Osteocyte (in vitro differentiated cells): ENCODE results near the gene CRYGN. TPM values are rescaled to one million over a fixed set of nuclear protein-coding genes. Genes with fewer than 3 reads are reported as not detected.

ENCODE experiments used
- DNase-seq: peaks from one replicate; pipeline ENCODE4 v3.0.0; 2021; ENCODE audit warnings: mixed read lengths; ENCODE audit not compliant: unreplicated experiment; ENCODE audit errors: extremely low spot score
- H3K27ac Mint-ChIP-seq: one replicate; pipeline ENCODE4 v1.8.0; 2021; ENCODE audit warnings: mild to moderate bottlenecking, mixed read lengths; ENCODE audit not compliant: unreplicated experiment
- H3K27me3 Mint-ChIP-seq: one replicate; pipeline ENCODE4 v1.8.0; 2021; ENCODE audit warnings: mixed read lengths; ENCODE audit not compliant: unreplicated experiment
- H3K36me3 Mint-ChIP-seq: one replicate; pipeline ENCODE4 v1.8.0; 2021; ENCODE audit warnings: mixed read lengths; ENCODE audit not compliant: unreplicated experiment
- H3K4me1 Mint-ChIP-seq: one replicate; pipeline ENCODE4 v1.8.0; 2021; ENCODE audit warnings: mixed read lengths; ENCODE audit not compliant: unreplicated experiment
- H3K4me3 Mint-ChIP-seq: one replicate; pipeline ENCODE4 v1.8.0; 2021; ENCODE audit warnings: mild to moderate bottlenecking, moderate library complexity, mixed read lengths; ENCODE audit not compliant: unreplicated experiment
- H3K9me3 Mint-ChIP-seq: one replicate; pipeline ENCODE4 v1.8.0; 2021; ENCODE audit warnings: mixed read lengths; ENCODE audit not compliant: unreplicated experiment
- CTCF ChIP-seq: fragments of 200-600 bp; sonication (generic); IDR thresholded peaks from 2 replicates; pipeline ENCODE4 v1.5.0; 2021; ENCODE audit warnings: antibody characterized with exemption, mild to moderate bottlenecking, moderate library complexity
- total RNA-seq: library from RNA; stranded (reverse); gene quantifications from 2 replicates; pipeline ENCODE4 v1.2.1, GENCODE V29; 2021

CRYGN gene
- total RNA-seq, 1 donor from 2014 or later = not detected

GRCh38 chr7:151430391-151431205 lies 9.3 kb downstream of the CRYGN start:
- Mint-ChIP-seq H3K27me3 (no peaks in the 10 kb centered on the region), H3K4me1 (peaks cover 41% of the 10 kb centered on the region), H3K9me3 (no peaks in the 10 kb centered on the region), H3K27ac (no peak overlapping the region), H3K4me3 (no peak overlapping the region), H3K36me3 (no peaks in the 10 kb centered on the region)
- DNase-seq = no peak
- no peak for TF ChIP-seq CTCF

DNA sequence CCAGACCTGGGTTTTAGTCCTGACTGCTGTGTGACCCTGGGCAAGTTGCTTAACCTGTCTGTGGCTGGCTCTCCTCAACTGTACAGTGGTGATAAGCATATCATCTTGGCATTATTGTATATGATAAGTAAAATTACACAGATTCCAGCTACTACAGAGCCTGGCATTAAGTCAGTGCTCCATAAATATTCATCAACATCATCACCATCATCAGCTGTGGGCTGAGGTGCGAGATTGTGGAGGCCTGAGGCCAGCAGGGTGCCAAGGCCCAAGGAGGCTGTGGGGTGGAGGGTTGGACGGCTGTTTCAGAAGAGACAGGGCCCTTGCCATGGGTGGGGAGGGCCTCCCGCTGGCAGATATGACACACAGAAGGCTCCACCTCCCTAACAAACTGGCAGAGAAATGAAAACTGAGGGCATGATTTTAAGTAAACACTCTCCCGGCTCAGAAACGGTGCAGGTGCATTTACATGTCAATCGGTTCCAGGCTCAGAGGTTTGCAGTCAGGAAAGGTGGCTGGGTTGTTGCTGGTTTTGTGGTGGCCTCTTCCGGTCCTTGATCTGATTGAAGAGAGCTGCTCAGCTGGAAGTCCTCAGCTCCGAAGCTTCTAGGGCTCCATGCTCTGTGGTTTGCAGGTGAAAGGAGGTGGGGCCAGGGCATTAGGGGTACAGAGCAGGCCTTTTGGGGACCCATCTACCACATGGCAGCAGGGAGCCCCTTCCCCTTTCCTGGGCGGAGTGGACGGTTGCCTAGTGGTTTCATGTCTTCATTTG lies 10.2 kb downstream of the CRYGN start:
- Mint-ChIP-seq H3K27ac (no peak overlapping the region), H3K36me3 (no peaks in the 10 kb centered on the region), H3K4me1 (peaks cover 41% of the 10 kb centered on the region), H3K4me3 (no peak overlapping the region), H3K27me3 (peaks cover 2% of the 10 kb centered on the region), H3K9me3 (no peaks in the 10 kb centered on the region)
- no peak for DNase-seq
- TF ChIP-seq CTCF = no peak

DNA sequence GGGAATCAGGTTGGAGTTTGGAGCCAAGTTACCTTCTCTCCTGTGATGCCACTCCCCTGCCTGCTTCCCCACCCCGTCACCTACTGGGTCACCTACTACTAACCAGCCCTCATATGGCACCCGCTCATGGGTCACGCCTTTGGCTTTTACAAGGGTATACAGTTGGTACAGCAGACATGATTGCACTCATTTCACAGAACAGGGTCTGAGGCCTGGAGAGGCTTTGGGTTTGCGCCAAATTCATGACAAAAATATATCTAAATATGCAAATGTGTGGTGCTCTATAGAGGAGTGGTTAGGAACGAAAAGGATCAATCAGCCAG lies 10.7 kb downstream of the CRYGN start:
- H3K4me1 Mint-ChIP-seq = peaks cover 41% of the 10 kb centered on the region
- no peak overlapping the region for H3K4me3 Mint-ChIP-seq
- H3K27me3 Mint-ChIP-seq = peaks cover 2% of the 10 kb centered on the region

GRCh38 chr7:151428378-151429236 lies 11.3 kb downstream of the CRYGN start:
- no peaks in the 10 kb centered on the region for H3K9me3 Mint-ChIP-seq
- DNase-seq = no peak
- TF ChIP-seq CTCF = no peak
- H3K27ac Mint-ChIP-seq = peak overlapping the region; percentile 71
- H3K36me3 Mint-ChIP-seq = no peaks in the 10 kb centered on the region
- H3K4me3 Mint-ChIP-seq = no peak overlapping the region
- H3K27me3 Mint-ChIP-seq = peaks cover 5% of the 10 kb centered on the region
- H3K4me1 Mint-ChIP-seq = peaks cover 41% of the 10 kb centered on the region

More for the DNA sequence above, 10.7 kb downstream of the CRYGN start:
- DNase-seq = no peak
- Mint-ChIP-seq H3K27ac (no peak overlapping the region), H3K36me3 (no peaks in the 10 kb centered on the region), H3K9me3 (no peaks in the 10 kb centered on the region)
- TF ChIP-seq CTCF = no peak
